Activated CD8-positive, alpha-beta memory T cell treated with anti-CD3 and anti-CD28 coated beads, Interleukin-2, amount 50 U/mL, for 24 hours (primary cell): ENCODE results near the gene TMEM41A.
"Not testable (repeated sequence)": the region's sequence is repeated elsewhere in the genome, so short reads cannot be mapped to it uniquely, and the experiment has no call there.

ENCODE experiments used
- DNase-seq: peaks from one replicate; pipeline ENCODE4 v3.0.0-alpha.2; 2020; ENCODE audit errors: extremely low read depth

Gene TMEM41A

DNA sequence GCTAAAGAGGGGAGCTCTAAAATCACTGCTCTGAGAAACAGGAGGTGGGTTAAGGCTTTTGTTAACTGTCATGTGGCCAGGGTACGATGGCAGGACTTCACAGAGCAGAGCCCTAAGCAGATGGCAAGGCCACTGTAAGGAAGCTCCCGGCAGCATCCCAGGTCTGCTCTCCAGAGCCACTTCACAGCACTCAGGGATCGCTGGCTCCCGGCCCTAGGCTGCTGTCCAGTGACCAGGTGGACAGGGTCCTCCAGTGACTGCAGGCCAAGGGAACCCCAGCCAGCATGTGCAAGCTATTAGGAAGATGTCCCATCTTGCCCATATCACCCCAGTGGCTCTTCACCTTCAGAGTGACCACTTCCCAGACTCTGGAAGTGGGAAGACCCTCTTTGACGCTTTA is 10.4 kb downstream of the TMEM41A start:
- DNase-seq: no peak

DNA sequence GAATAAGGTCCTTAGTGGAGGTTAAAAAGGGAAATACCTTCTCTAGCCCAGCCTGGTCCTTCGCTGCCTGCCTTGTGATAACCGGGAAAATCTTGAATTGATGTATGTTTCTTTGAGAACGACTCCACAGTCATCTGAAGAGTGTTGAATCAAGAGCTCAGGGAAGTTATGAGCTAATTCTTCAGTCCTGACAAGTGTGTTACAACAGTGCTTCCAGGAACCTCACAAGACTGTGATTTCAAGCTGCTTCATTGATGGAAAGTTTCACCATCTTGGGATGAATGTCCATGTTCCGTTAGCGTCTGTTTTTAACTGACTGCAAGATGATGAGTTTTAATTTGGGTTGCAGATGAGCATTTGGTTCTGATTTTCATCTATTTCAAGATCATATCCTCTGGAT is 12.4 kb downstream of the TMEM41A start:
- no peak for DNase-seq

DNA sequence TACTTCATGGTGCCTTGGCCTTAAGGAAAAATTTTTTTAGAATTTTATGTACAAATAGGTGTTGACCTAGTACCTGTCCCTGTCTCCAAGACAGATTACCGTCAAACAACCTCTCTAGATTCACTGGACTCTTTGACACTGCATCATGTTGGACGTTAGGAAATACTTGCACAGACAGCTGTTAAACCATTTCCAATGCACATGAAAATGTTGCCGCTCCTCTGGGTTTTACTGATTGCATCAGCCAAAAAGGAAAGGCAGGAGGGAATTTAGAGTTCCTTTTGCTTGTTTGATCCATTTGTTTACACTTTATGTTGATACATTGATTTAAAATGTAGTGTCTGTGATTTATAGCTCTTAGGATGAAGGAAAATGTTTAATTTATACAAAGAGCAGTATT is 14.5 kb downstream of the TMEM41A start:
- no peak for DNase-seq

DNA sequence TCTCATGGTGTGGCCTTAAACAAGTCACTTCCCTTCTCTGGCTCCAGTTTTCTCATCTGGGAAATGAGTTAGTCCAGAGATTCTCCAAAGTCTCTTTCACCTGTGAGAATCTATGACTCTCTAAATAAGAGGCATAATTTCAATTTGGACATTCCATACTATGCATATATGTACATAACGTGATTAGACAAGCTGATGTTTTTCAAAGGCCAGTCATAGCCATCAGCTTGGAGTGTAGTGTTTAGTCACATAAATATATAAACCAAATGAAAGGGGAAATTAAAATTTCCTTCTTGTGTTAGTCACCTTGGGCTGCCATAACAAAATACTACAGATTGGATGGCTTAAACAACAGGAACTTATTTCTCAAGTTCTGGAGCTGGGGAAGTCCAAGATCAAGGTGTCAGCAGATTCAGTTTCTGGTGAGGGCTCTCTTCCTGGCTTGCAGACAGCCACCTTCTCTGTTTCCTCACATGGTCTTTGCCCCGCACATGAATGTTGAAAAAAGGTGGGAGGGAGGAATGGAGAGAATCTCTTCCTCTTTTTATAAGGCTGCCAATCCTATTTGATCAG is 19.4 kb downstream of the TMEM41A start:
- no peak for DNase-seq

DNA sequence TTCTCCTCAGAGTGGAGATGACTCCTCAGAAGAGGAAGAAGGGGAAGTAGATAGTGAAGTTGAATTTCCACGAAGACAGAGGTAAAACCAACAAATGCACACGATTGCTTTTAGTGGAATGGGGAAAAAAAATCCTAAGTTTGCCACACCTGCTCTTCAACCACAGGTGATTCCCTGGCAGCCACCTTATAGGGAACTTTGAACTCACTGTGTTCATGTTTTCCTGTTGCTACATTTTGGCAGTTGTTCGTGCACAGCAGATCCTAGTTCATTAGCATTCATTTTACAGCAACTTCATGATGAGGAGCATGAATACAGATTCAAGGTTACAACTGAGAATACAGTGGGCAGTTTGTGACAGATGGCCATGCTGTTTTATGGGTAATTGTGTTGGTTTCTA is 21.5 kb downstream of the TMEM41A start:
- DNase-seq: no peak

DNA sequence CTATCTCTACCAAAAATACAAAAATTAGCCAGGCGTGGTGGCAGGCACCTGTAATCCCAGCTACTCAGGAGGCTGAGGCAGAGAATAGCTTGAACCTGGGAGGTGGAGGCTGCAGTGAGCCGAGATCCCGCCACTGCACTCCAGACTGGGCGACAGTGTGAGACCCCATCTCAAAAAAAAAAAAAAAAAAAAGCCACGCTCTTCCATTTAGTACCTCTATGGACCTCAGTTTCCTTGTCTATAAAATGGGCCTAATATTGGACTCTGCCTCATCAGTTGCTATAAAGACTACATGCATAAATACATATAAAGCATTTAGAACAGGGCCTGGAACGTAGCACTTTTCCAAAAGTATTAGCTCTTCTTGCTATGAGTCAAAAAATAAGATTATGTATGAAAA is 23.9 kb downstream of the TMEM41A start:
- not testable (repeated sequence) for DNase-seq

DNA sequence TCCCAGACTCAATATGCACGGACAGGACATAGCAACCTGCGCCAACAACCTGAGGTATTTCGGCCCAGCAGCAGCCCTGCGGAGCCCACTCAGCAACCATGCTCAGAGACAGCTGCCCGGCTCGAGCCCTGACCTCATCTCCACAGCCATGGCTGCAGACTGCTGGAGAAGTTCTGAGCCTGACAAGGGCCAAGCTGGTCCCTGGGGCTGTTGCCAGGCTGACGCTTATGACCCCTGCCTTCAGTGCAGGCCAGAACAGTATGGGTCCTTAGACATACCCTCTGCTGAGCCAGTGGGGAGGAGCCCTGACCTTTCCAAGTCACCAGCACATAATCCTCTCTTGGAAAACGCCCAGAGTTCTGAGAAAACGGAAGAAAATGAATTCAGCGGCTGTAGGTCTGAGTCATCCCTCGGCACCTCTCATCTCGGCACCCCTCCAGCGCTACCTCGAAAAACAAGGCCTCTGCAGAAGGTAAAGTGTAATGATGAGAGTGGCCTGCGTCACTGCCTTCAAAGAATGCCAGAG is 25.5 kb downstream of the TMEM41A start:
- no peak for DNase-seq

DNA sequence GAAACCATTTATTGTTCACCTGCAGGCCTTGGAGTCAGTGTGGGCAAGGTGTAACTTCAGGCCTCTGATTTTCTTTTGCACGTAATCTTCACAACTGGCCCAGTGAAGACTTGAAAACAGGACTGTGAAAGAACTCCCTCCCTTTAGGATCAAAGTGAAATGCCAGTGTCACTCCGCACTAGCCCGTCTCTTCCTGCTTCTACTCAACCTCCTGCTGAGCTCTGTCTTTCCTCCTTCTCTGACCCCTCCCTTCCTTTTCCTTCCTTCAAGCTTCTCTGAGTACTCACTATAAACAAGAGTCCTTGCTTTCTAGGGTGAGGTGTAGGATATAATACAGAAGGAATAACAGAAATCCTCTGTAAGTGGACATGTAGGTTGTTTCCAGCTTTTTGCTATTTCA is 28.5 kb downstream of the TMEM41A start:
- DNase-seq: no peak

DNA sequence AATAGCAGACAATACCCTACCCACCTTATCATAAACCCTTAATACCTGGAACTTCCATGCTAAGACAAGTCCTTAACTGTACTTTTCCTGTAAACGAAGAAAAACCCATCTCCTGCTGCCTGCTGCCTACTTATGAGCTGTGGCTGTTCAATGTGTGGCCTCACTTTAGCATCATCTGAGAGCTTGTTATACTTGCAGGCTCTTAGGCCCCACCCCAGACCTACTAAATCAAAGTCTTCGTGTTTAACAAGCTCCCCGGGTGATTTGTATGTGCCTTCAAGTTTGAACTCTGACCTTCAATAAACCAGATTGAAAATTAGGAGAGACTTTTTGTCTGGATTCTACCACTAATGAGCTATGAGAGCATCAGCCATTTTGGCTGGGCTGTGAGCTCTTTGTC is 29.3 kb downstream of the TMEM41A start:
- no peak for DNase-seq

DNA sequence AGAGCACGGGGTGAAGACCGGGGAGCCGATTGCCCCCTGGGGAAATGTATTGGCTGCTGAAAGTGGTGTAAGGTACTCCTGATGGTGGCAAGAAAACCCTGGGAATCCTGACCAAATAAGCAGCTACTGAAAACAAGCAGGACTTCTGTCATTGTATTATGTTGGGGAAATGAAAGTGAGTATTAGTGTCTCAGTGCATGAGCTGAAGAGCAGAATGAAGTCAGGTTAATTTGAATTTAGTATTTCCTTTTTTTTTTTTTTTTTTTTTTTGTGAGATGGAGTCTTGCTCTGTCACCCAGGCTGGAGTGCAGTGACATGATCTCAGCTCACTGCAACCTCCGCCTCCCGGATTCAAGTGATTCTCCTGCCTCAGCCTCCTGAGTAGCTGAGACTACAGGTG is 32.7 kb downstream of the TMEM41A start:
- not testable (repeated sequence) for DNase-seq

DNA sequence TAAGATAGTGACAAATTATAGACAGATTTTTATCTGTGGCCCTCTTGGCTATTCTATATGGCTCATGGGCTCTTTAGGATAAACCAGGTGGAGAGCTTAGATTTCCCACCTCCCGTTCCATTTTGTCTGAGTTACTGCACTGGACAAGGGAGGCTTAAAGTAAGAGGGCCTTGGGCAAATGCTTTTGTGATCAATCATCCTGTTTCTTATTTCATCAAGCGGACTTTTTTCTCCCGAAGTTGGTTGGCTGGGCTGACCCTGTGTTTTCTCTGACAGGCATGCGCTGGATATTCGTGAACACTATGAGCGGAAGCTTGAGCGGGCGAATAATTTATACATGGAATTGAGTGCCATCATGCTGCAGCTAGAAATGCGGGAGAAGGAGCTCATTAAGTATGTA is 33.4 kb downstream of the TMEM41A start:
- no peak for DNase-seq

DNA sequence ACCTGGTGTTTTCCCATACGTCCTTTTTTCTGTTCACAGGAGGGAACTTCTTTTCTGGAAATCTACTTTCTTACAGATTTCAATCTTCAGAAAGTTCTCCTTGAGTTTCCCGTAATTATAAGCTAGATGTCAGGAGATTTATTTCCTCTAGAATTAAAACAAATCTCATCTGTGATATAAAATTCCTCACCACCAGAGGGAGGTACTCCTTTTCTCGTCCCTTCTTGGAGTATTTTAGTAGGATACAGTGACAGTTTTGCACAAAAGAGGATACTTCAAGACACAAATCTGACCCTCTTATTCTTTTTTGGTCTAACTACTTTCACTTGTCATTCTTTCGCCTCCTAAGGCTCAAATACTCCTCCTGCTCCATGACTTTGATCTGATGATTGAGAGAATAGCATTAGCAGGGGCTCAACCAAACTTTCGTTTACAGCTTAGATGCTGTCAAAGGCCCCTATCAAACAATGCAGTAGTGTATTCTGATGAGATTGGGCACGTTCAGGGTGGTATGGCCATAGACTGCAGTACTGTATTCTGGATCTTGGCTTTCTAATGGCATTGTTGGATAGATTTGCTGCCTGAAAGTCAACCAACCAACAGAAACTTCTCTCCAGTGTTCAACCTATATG is 38.0 kb downstream of the TMEM41A start:
- DNase-seq: no peak

DNA sequence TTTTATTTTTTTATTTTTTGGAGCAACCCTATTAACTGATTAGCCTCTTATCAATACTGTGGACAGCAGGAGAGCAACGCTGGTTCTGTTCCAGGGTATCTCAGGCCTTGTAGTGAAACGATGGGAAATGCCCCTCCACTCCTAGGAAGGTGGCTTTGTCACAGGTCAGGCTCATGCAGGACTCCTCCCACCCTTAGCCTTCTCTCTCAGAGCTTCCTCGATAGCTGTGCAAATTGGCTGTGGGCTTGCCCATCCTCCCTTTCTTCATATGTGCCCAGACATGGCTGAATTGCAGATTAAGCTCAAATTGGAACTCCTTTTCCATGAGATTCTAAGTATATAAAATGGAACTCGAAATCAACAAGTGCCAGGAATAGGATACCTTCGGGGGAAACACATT is 38.5 kb downstream of the TMEM41A start:
- DNase-seq: no peak

DNA sequence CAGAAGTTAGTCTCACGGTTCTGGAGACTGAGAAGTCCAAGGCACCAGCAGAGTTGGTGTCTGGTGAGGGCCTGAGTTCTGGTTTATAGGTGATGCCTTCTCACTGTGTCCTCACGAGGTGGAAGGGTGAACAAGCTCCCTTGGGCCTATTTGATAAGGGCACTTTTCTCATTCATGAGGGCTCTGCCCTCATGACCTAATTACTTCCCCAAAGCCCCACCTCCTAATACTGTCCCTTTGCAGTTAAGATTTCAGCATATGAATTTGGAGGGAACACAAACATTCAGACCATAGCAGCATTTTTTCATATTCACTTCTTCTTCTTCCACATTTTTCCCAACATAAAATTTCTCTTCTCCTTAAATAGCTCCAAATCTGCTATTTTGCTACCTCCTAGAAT is 41.5 kb downstream of the TMEM41A start:
- no peak for DNase-seq

DNA sequence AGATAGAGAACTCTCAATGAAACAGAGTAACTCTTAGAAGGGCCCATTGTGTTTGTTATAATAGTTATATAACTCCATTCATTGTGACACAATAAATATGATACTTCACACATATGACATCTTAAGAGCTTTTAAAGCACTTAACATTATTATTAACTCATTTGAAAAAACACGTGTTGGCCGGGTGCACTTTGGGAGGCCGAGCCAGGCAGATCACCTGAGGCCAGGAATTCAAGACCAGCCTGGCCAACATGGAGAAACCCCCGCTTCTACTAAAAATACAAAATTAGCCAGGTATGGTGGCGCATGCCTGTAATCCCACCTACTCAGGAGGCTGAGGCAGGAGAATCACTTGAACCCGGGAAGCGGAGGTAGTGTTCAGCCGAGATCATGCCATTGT is 47.4 kb downstream of the TMEM41A start:
- not testable (repeated sequence) for DNase-seq

DNA sequence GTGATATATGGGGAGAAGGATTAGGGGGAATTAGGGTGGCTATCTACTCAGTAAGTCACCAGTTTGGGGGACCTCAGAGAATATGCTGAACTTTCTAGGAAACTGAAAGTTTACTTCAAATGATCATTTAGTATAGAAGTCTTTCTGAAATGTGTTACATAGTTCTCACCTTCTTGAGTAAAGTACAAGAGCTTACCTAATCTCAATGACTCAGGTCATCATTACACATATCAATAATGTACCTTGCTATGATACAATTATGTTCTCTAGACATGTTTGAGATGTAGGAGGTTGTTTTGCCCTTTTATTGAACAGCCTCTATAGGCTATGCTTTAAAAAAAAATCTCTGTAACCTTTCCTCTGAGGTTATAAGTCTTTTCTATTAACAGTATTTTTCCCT is 50.7 kb downstream of the TMEM41A start:
- DNase-seq: no peak

DNA sequence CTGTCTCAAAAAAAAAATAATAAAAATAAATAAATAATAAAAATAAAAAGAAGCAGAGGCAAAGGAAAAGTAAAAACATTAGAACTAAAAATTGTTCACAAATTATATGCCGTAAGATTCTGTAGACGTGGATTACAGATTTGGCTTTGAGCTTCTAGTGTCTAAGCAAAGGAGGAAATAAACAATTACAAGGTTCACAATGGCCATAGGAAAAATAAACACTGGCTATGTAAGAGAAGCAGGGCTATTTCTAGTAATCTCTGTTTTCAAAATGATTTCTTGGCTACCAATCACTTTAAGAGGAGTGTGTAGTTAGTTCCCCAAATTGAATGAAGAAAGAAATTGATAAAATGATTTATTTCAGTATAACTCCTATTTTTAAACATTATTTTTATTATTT is 54.5 kb downstream of the TMEM41A start:
- DNase-seq: no peak

DNA sequence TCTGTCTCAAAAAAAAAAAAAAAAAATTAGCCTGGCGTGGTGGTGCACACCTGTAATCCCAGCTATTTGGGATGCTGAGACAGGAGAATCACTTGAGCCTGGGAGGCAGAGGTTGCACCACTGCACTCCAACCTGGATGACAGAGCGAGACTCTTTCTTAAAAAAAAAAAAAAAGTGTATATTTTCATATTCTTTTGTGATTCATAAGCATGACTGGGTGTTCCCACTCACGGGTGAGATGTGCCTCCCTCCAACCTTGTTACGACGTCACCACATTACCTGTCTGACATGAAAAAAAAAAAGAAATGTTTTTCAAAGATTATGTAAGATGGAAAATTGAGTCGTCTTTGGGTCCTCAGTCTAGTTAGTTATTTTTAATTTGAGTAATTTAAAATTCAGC is 56.8 kb downstream of the TMEM41A start:
- no peak for DNase-seq

DNA sequence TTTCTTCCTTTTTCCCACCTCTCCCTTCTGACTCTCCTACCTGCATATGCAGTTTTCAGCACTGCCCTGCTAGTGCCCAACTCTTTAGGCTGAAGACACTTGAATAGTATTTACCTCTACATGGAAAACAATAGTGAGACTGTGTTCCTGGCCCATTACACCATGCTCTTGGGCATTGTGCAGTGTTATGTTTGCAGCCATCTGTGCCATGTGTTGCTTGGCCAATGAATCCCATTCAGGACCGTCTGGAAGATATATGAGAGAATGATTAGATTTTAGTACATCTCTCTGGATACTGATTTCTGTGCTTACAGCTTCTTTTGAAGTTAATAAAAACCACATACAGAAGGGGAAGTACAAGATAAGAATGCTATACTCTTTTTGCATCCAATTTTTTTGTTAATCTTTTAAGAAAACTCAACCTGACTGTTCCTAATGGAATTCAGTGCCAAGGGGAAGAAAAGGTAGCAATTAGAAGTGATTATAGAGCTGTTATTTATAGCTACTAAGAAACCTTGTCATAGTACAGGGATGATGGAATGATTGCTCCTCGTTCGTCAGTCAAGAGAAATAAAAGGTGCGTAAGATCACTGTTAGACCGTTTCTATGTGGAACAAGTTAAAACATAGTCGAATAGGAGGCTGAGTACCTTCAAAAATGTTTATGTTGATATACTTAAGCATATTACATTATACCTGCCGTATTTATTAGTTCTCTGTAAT is 58.9 kb downstream of the TMEM41A start:
- DNase-seq: no peak
